HepG2 (cell line): ENCODE data around the gene NDUFA13. TPM values are rescaled to one million over a fixed set of nuclear protein-coding genes. Genes with fewer than 3 reads are reported as not detected.

Source experiments
- DMTF1 ChIP-seq: sonication (generic); formaldehyde crosslinking; IDR thresholded peaks from 2 replicates; pipeline ENCODE4 v1.4.0; 2020; ENCODE audit warnings: mild to moderate bottlenecking, missing genetic modification reagents
- DRAP1 ChIP-seq: IDR thresholded peaks from 2 replicates; pipeline ENCODE4 v1.6.1; 2016; ENCODE audit warnings: missing genetic modification reagents, missing compliant biosample characterization
- FOSL1 ChIP-seq: sonication (generic); formaldehyde crosslinking; IDR thresholded peaks from 2 replicates; pipeline ENCODE4 v1.9.0; 2021; ENCODE audit warnings: missing genetic modification reagents, borderline replicate concordance
- FOXM1 ChIP-seq: sonication (generic); formaldehyde crosslinking; IDR thresholded peaks from 2 replicates; pipeline ENCODE4 v1.5.0; 2020; ENCODE audit warnings: missing genetic modification reagents
- FOXP4 ChIP-seq: sonication (generic); formaldehyde crosslinking; IDR thresholded peaks from 2 replicates; pipeline ENCODE4 v1.4.0; 2020; ENCODE audit warnings: missing genetic modification reagents
- IRX3 ChIP-seq: sonication (generic); formaldehyde crosslinking; IDR thresholded peaks from 2 replicates; pipeline ENCODE4 v1.8.1; 2023; ENCODE audit warnings: mild to moderate bottlenecking, low read depth, missing genetic modification reagents, borderline replicate concordance
- KAT8 ChIP-seq: IDR thresholded peaks from 2 replicates; pipeline ENCODE4 v1.6.1; 2016; ENCODE audit warnings: missing genetic modification reagents, missing compliant biosample characterization
- KDM3A ChIP-seq: IDR thresholded peaks from 2 replicates; pipeline ENCODE4 v1.6.1; 2018; ENCODE audit warnings: low read depth, missing compliant biosample characterization
- LBX2 ChIP-seq: sonication (generic); formaldehyde crosslinking; IDR thresholded peaks from 2 replicates; pipeline ENCODE4 v1.5.0; 2020; ENCODE audit warnings: missing genetic modification reagents, mild to moderate bottlenecking, borderline replicate concordance
- MEIS1 ChIP-seq: sonication (generic); formaldehyde crosslinking; IDR thresholded peaks from 2 replicates; pipeline ENCODE4 v1.9.0; 2021; ENCODE audit warnings: mild to moderate bottlenecking, missing genetic modification reagents, moderate library complexity, borderline replicate concordance
- NFE2L1 ChIP-seq: sonication (generic); formaldehyde crosslinking; IDR thresholded peaks from 2 replicates; pipeline ENCODE4 v1.4.0; 2020; ENCODE audit warnings: missing genetic modification reagents, mild to moderate bottlenecking, borderline replicate concordance
- SAP130 ChIP-seq: IDR thresholded peaks from 2 replicates; pipeline ENCODE4 v1.6.1; 2016; ENCODE audit warnings: low read depth
- SMARCC2 ChIP-seq: fragments of 450-650 bp; IDR thresholded peaks from 2 replicates; pipeline ENCODE4 v1.6.1; 2017; ENCODE audit warnings: antibody characterized with exemption, mild to moderate bottlenecking
- SRSF9 ChIP-seq: fragments of 200-400 bp; formaldehyde crosslinking; IDR thresholded peaks from 2 replicates; pipeline ENCODE4 v1.6.1; 2018; ENCODE audit warnings: borderline replicate concordance, mild to moderate bottlenecking, low read depth, low read length; ENCODE audit not compliant: insufficient read depth, poor library complexity, severe bottlenecking
- TFAP4 ChIP-seq: sonication (generic); IDR thresholded peaks from 2 replicates; pipeline ENCODE4 v1.6.1; 2016; ENCODE audit warnings: low read depth, borderline replicate concordance
- THAP11 ChIP-seq: IDR thresholded peaks from 2 replicates; pipeline ENCODE4 v1.6.1; 2016; ENCODE audit warnings: missing biosample characterization, missing genetic modification reagents
- TOPORS ChIP-seq: sonication (generic); formaldehyde crosslinking; IDR thresholded peaks from 2 replicates; pipeline ENCODE4 v1.8.0; 2023; ENCODE audit warnings: mild to moderate bottlenecking, missing genetic modification reagents
- ZBTB8A ChIP-seq: sonication (generic); formaldehyde crosslinking; IDR thresholded peaks from 2 replicates; pipeline ENCODE4 v1.4.0; 2020; ENCODE audit warnings: mild to moderate bottlenecking, low read depth, missing genetic modification reagents, borderline replicate concordance
- ZFP36L2 ChIP-seq: sonication (generic); formaldehyde crosslinking; IDR thresholded peaks from 2 replicates; pipeline ENCODE4 v1.4.0; 2020; ENCODE audit warnings: missing genetic modification reagents
- ZFY ChIP-seq: sonication (generic); formaldehyde crosslinking; IDR thresholded peaks from 2 replicates; pipeline ENCODE4 v1.4.0; 2020; ENCODE audit warnings: missing genetic modification reagents
- ZNF296 ChIP-seq: sonication (generic); formaldehyde crosslinking; conservative IDR thresholded peaks from 2 replicates; pipeline ENCODE4 v1.5.0; 2020; ENCODE audit warnings: mild to moderate bottlenecking, missing genetic modification reagents
- ZNF362 ChIP-seq: sonication (generic); formaldehyde crosslinking; IDR thresholded peaks from 2 replicates; pipeline ENCODE4 v1.4.0; 2020; ENCODE audit warnings: missing genetic modification reagents, mild to moderate bottlenecking, borderline replicate concordance
- polyA plus RNA-seq, 8 experiments: library from polyadenylated mRNA; depleted of rRNA in 3 of 8; stranded (reverse) in 7 of 8; unstranded in 1 of 8; fragments of >200 nt; fragmentation: Illumina TruSeq in 4 of 8; extraction: Trizol in 4 of 8; gene quantifications; 2 replicates each; pipeline versions ENCODE4 v1.2.1 to v1.2.3, GENCODE V29; 2011 to 2016; ENCODE audit warnings: low read depth in 4 of 8, missing spikeins in 1 of 8, mixed read lengths in 1 of 8; ENCODE audit not compliant: insufficient read depth in 1 of 8
- total RNA-seq, 5 experiments: library from RNA; depleted of rRNA; stranded (reverse); fragments of >200 nt; fragmentation: Illumina TruSeq; extraction: Trizol; gene quantifications; 2 replicates each; pipeline ENCODE4 v1.2.3, GENCODE V29; 2016; ENCODE audit warnings: low read depth in 1 of 5

The NDUFA13 gene
- total and polyA plus RNA-seq, 2 of the 13 experiments (the other 11 are each of a cell fraction or from before 2014, with no cell fraction given), result 337 to 366 TPM

- TF ChIP-seq IRX3 (CRISPR knock-in tag) (no peak), SAP130 (peak; percentile 98), SRSF9 (no peak), DMTF1 (CRISPR knock-in tag) (no peak), ZBTB8A (no peak), ZNF296 (CRISPR knock-in tag) (0 out of 2 replicates have a peak, but pooled peaks have one; percentile 75), LBX2 (no peak), THAP11 (CRISPR knock-in tag) (peak; percentile 93), MEIS1 (CRISPR knock-in tag) (no peak), FOSL1 (CRISPR knock-in tag) (0 out of 2 replicates have a peak, but pooled peaks have one; percentile 19), KDM3A (no peak), TFAP4 (peak; percentile 47; the same call in 1 of the 2 replicates), TOPORS (CRISPR knock-in tag) (no peak), FOXP4 (CRISPR knock-in tag) (peak; percentile 26; the same call in 1 of the 2 replicates), DRAP1 (CRISPR knock-in tag) (peak; percentile 92), NFE2L1 (no peak; the same call in 1 of the 2 replicates), FOXM1 (CRISPR knock-in tag) (no peak), KAT8 (CRISPR knock-in tag) (peak; percentile 98), ZFY (CRISPR knock-in tag) (peak; percentile 98), SMARCC2 (no peak), ZFP36L2 (CRISPR knock-in tag) (no peak), ZNF362 (CRISPR knock-in tag) (peak; percentile 58; the same call in 1 of the 2 replicates)
These were observed at the start of gene NDUFA13 (continued) for GRCh38 chr19:19515642-19516519.
